Testis (tissue), 2 donors: ENCODE measurements around the gene KLHDC4.

Experiments used
- CTCF ChIP-seq, 3 experiments: fragments of 450-650 bp in 2 of 3; fragments of 200-600 bp in 1 of 3; sonication (generic) in 1 of 3; IDR thresholded peaks; one replicate each; pipeline ENCODE4 v1.5.1; 2016 to 2019; ENCODE audit warnings: antibody characterized with exemption in 3 of 3, mild to moderate bottlenecking in 2 of 3, moderate library complexity in 1 of 3
- POLR2A ChIP-seq: fragments of 450-650 bp; IDR thresholded peaks from one replicate; pipeline ENCODE4 v1.6.1; 2017; ENCODE audit warnings: antibody characterized with exemption, mild to moderate bottlenecking, moderate library complexity

GRCh38 chr16:87765776-87766484 lies at the start of gene KLHDC4:
- TF ChIP-seq CTCF (IDR thresholded peaks at IDR 0.05) (no peak), POLR2A (peak; percentile 41)
